KOPT-K1 (cell line): ENCODE measurements around the gene ARHGAP15.

ENCODE experiments used
- H3K27ac ChIP-seq: fragments of 200-600 bp; sonication (generic); 2 replicates; pipeline ENCODE4 v1.5.1; 2016; ENCODE audit warnings: antibody characterized with exemption, mild to moderate bottlenecking, low read depth, low read length; ENCODE audit not compliant: poor library complexity, severe bottlenecking
- H3K36me3 ChIP-seq: fragments of 200-600 bp; sonication (generic); 2 replicates; pipeline ENCODE4 v1.5.1; 2017; ENCODE audit warnings: antibody characterized with exemption, mild to moderate bottlenecking, low read length, moderate library complexity; ENCODE audit not compliant: insufficient read depth
- H3K9me3 ChIP-seq: fragments of 200-600 bp; sonication (generic); 2 replicates; pipeline ENCODE4 v1.5.1; 2017; ENCODE audit warnings: antibody characterized with exemption, low read length, mild to moderate bottlenecking; ENCODE audit not compliant: insufficient read depth, poor library complexity, severe bottlenecking

ARHGAP15 gene

DNA sequence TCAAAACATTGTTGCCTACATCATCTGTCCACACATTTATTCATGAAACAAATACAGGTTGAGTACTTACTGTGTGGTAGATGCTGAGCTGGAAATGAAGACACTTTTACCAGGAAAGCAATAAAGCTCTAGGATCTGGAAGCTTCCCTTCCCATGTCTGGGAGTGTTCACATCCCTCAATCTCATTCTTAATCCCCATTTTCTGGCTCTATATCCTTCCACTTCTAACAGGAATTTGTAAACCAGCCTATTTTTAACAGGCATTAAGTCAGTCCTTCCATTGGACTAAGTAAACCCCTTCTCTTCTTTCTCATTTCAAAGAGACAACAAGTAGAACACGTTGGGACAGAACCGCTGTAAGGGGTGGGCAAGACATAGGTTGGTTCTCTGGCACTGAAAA is 589.5 kb downstream of the ARHGAP15 start:
- H3K36me3 ChIP-seq = peaks cover 40% of the 10 kb centered on the region
- no peak overlapping the region for H3K27ac ChIP-seq
- peaks cover 5% of the 10 kb centered on the region for H3K9me3 ChIP-seq

DNA sequence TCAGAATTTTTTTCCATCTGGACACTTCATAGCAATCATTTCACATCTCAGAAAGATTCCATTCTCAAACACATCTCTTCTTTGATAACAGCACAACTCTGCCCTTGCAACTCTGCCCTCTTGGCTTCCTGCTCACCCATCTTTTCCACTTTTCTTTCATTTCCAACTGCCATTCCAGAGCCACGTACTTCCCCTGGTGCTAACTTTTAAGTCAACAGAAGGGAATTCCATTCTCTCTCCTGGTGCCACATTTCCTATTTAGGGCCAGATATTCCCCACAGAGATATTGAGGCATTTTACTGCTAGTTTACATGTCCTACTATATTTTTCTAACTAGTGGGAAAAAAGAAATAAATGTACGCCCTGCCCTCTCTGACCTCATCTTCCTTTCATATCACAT is 590.2 kb downstream of the ARHGAP15 start:
- Histone ChIP-seq H3K36me3 (peaks cover 37% of the 10 kb centered on the region), H3K27ac (no peak overlapping the region), H3K9me3 (no peaks in the 10 kb centered on the region)

DNA sequence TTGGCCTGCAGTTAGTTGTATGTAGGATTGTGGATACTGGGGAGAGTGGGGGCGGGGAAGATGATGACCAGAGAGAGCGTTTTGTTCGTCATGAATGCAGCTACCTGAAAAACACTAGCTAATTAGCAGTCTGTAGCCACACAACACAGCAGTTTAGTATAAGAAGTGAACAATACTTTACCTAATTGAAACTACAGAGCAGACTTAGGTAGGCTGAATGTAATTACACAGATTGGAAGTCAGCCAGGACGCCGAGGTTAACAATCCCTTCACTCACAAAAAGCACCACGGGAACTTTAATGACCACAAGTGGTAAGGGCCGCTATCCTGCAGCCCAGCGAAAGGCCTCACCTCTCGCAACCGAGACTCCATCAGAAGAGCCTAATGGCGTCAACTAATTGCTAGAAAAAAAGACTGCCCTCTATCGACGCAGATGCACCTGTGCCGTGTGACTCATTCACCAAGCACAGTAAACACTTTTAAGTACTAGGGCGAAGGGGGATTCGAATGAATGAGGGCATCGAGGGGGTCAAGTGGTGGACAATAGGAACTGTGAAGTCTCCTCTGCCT is 591.0 kb downstream of the ARHGAP15 start:
- H3K27ac ChIP-seq = no peak overlapping the region
- H3K36me3 ChIP-seq = peaks cover 37% of the 10 kb centered on the region
- H3K9me3 ChIP-seq = no peaks in the 10 kb centered on the region

DNA sequence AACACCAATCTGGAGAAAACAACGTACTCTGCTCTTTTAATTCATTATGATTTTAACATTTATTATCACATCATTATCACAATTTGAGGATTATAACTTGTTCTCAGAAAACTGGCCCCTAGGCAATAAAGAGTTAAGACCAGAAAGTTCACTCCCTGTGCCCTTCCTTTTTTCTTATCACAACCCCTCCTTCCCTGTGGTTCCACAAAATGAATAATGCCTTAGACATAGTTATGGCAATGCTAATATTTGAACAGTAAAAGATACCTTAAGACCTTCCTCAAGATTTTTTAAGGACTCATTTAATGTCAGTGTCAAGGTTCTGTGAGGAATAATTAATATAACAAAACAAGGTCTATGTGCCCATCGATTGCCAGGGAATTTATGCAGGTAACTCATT is 596.2 kb downstream of the ARHGAP15 start:
- Histone ChIP-seq H3K9me3 (no peaks in the 10 kb centered on the region), H3K36me3 (peaks cover 26% of the 10 kb centered on the region; the same call in 1 of the 2 replicates), H3K27ac (no peak overlapping the region)

DNA sequence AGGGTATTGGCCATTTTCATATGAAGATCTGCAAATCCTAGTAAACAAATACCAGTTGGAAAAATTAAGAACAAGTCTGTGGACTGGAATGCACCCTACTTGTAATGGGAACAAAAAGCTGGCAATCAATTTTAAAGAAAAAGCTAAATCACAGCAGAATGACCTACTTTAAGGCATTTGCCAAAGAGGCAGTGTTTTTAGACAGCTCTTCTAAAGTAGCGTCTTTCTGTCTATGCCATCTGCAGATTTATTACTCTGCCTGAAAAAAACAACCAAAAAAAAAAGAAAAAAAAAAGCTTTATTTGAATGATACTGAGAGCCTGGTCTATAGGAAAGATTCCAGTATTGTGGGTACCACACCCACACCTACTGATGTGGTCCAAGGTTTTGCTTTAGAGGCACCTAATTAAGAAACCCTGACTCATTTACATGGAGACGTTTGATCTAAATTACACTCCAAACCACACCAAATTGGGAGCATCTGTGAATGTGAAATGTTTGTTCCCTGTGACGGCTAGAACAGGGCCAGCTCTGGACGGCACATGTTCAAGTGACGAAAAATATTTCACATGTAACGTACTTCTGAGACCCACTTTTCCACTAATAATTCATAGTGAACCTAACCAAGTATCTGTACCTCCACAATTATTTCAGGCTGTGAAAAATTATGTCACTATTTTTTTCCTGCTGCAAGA is 597.1 kb downstream of the ARHGAP15 start:
- Histone ChIP-seq H3K36me3 (0 out of 2 replicates have a peak, but pooled peaks cover 21% of the 10 kb centered on the region), H3K9me3 (no peaks in the 10 kb centered on the region), H3K27ac (no peak overlapping the region)

DNA sequence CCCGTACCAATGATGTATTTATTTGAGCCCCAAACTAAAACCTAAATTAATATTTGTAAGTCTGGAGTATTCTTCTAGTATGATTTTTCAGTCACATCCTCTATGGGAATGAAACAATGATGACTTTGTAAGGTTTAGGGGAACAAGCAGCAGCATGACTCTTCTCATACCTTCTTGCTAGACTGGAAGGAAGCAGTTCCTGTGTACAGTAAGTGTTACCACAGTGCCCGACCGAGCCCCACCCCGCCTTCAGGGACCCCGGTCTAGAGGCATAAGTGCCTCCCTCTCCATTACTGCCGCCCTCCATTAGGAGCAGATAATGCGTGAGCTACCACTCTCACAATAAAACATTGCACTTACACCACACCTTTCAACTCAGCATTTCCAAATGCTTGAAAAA is 599.3 kb downstream of the ARHGAP15 start:
- H3K36me3 ChIP-seq = 0 out of 2 replicates have a peak, but pooled peaks cover 20% of the 10 kb centered on the region
- no peaks in the 10 kb centered on the region for H3K9me3 ChIP-seq
- H3K27ac ChIP-seq = no peak overlapping the region

DNA sequence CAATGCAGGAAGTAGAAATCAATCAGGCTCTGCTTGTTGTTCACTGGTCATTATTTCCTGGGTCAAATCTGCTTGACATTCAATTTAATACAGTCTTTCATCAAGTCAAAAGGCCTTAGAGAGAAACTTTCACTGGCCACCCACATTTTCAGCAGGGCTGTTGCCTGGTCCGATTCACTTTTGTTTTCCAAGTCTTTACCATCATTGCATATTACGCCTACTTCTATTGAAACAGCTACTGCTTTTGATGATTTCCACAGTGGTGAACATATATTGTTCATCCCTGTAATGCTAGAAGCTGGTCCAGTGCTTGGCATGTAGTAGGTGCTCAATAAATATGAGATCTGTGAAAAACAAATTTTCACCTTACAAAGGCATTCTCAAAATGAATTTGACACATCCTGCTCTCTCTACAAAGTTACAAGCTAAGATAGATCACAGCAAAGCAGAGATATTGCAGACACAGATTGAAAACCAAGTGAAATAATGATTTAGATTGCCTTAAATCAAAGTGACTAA is 600.1 kb downstream of the ARHGAP15 start:
- H3K27ac ChIP-seq = no peak overlapping the region
- 0 out of 2 replicates have a peak, but pooled peaks cover 17% of the 10 kb centered on the region for H3K36me3 ChIP-seq
- H3K9me3 ChIP-seq = no peaks in the 10 kb centered on the region

DNA sequence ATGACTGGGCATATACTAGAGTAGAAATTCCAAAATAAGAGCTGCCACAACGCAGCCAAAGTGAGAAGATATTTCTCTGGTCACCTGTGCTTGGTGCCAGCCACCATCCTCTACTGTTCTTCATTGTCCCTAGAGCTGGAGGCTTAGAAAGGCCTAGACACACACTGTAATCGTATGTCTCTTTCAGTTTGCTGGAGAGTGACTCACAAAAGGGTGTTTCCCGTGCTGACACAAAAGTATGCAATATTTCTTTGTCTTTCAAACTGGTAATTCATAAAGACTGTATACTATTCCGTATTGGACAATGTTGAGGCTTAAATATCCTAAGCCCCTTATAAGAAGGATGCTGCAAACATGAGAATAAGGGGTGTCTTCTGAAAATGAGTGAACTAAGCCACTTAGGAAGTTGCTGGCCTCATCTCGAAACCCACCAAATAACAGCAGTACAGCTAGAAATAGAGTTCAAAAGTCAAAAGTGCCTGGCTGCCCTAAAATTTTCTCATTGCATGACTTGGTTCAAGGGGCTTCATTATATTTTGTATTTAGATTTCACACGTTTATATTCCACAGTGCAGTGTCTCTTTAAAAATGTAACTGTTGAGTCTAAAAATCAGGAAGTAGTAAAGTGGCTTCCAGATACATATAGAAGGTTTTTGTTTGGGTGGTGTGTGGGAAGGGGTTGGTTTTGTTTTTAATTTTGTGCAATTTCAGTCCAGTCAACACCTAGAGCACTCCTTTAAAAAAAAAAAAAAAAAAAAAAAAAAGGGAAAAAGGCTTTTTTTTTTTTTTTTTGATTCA is 601.1 kb downstream of the ARHGAP15 start:
- Histone ChIP-seq H3K9me3 (no peaks in the 10 kb centered on the region), H3K27ac (no peak overlapping the region), H3K36me3 (0 out of 2 replicates have a peak, but pooled peaks cover 18% of the 10 kb centered on the region)

DNA sequence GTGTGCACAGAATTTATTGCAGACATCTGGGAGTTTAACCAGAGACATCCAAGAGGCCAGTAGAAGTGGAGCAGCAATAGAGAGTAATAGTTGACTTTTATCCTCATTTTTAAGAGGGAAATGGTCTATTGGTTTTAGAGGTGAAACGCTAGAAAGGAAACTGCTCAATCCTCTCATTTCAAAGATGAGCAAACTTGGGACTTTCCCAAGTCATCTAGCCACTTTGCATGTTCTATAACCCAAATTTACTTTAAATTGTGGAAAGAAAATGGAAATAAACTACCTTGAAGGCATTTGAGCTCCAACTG is 601.7 kb downstream of the ARHGAP15 start:
- H3K27ac ChIP-seq = no peak overlapping the region
- H3K36me3 ChIP-seq = 0 out of 2 replicates have a peak, but pooled peaks cover 22% of the 10 kb centered on the region
- no peaks in the 10 kb centered on the region for H3K9me3 ChIP-seq

DNA sequence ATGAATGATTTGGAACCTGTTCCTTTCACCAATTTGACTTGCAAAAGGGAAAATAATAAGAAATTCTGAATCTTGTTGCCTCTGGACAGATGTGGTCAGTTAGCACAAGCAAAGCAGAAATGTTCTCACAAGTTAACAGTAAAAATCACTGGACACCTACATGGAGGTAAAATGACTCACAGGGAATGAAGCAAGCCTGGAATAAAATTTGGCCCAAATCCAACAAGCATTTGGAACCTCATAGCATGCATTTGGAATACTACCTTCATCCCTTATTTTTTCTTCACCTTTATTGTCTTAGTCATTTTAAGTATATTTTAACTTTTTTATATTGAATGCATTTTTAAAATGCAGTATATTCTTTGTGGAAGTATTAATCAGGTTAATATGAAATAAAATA is 602.9 kb downstream of the ARHGAP15 start:
- Histone ChIP-seq H3K27ac (no peak overlapping the region), H3K36me3 (0 out of 2 replicates have a peak, but pooled peaks cover 22% of the 10 kb centered on the region), H3K9me3 (no peaks in the 10 kb centered on the region)

DNA sequence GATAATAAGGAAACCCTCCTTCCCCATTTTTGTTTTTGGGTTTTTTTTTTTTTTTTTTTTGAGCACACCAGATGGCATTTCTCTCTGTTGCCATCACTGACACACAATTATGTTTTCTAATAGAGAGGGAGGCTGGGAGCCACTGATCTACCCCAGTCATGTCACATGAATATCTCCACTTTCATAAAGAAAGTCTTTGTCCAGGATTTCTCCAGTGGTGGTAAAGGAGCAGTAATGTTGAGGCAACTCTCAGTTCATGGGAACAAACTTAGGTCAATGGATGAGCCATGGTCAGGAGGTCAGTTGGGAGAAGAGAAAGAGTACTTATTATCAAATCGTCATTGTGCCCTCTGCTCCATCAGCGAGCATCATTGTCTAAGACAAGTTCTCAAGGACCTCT is 603.7 kb downstream of the ARHGAP15 start:
- Histone ChIP-seq H3K9me3 (no peaks in the 10 kb centered on the region), H3K36me3 (0 out of 2 replicates have a peak, but pooled peaks cover 22% of the 10 kb centered on the region), H3K27ac (no peak overlapping the region)

DNA sequence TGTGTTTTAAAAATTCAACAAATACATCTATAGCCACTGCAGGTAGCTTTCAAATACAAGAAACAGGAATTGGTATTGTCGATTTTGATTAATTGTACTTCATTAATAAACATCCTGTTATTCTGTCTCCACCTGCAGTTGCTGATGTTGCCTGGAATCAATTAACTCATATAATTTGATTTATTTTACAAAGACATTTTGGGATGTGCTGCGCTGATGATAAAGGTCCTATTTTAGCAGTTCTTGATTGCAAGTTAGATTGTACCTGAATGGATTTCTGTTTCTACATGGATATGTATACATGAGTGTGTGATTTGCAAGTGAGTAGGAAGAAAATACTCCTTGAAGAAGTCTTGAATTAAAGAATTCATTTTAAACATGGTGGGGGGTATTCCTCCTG is 605.3 kb downstream of the ARHGAP15 start:
- Histone ChIP-seq H3K9me3 (no peaks in the 10 kb centered on the region), H3K27ac (no peak overlapping the region), H3K36me3 (peaks cover 20% of the 10 kb centered on the region; the same call in 1 of the 2 replicates)

DNA sequence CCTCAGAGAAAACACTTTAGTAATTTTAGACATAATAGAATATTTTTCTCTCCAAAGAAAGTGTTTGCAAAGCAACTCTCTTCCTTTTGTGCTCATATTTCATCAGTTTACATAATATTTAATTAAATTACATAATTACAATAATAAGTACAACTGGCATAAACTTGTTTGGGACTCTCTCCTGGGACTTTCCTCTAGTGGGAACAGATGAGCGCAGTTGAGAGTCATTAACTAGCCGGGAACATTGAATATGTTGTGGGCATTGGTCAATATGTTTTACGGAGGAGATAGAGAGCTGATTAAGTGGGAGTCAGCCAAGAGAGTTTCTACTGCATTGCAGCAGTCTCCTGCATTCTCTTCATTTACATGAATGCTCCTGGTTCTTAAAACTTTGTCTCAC is 607.7 kb downstream of the ARHGAP15 start:
- no peak overlapping the region for H3K27ac ChIP-seq
- no peaks in the 10 kb centered on the region for H3K9me3 ChIP-seq
- peaks cover 14% of the 10 kb centered on the region; the same call in 1 of the 2 replicates for H3K36me3 ChIP-seq

DNA sequence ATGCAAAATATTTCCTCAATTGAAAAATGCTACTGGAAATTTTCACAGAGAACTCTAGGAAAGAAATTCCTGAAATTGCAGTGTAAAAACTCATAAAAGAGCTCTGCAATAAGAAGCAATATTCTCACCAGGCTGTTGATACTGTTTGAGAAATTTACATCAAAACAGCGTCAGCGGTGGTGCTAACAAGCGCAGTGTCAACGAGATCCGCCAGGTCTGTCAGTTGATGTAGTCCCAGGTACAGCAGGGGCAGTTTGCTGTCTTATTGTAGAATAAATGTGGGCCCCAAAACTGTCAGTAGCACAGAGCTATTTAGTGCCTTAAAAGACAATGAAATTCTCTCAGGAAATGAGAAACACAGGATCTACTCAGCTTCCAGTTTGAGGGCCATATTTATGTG is 611.2 kb downstream of the ARHGAP15 start:
- Histone ChIP-seq H3K9me3 (no peaks in the 10 kb centered on the region), H3K36me3 (peaks cover 16% of the 10 kb centered on the region; the same call in 1 of the 2 replicates), H3K27ac (no peak overlapping the region)

DNA sequence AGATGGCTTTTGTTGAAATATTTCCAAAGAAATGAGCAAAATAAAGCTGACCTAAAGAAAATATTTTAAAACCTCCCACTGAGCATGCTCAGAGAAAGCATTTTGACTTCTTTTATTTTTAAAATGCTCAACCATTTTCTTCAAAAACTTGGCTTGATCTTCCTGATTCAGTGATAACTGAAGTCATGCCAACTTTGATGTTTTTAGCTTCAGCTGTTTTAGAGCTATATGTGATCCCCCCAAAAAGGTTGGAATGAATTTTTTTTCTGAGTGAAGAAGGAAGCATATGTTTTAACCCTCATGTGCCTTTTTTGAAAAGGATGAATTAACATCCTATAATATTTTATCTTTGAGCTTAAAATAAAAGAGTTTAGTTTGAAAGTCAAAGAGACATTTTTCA is 612.0 kb downstream of the ARHGAP15 start:
- no peak overlapping the region for H3K27ac ChIP-seq
- H3K9me3 ChIP-seq = no peaks in the 10 kb centered on the region
- H3K36me3 ChIP-seq = peaks cover 13% of the 10 kb centered on the region; the same call in 1 of the 2 replicates
